ENCODE measurements around the gene SEC24D.

DNA sequence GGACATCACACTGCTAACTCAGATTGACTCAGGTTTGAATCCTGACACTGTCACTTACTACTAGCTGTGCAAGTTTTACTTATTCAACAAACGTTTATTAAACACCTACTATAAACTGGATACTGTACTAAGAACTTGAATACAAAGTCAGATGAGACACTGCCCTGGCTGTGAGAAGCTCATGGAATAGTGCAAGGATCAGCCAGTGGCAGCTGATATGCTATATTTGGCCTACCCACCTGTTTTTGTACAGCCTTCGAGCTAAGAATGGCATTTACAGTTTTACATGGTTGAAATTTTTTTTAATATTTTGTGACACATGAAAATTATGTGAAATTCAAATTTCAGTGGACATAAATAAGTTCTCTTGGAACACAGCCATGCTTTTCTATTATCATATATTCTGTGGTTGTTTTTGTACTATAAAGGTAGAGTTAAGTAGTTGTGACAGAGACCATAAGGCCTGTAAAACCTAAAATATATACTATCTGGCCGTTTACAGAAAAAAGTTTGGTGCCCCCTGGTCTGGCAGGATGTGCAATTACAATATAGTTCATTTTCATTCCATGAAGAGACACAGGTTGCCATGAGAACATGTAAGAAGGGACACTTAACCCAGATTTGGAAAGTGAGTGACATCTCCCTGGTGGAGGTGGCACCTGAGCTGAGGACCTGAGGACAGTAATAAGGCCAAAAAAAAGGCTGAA is 3.4 kb upstream of the SEC24D start:
- TF ChIP-seq, protein P1, sequence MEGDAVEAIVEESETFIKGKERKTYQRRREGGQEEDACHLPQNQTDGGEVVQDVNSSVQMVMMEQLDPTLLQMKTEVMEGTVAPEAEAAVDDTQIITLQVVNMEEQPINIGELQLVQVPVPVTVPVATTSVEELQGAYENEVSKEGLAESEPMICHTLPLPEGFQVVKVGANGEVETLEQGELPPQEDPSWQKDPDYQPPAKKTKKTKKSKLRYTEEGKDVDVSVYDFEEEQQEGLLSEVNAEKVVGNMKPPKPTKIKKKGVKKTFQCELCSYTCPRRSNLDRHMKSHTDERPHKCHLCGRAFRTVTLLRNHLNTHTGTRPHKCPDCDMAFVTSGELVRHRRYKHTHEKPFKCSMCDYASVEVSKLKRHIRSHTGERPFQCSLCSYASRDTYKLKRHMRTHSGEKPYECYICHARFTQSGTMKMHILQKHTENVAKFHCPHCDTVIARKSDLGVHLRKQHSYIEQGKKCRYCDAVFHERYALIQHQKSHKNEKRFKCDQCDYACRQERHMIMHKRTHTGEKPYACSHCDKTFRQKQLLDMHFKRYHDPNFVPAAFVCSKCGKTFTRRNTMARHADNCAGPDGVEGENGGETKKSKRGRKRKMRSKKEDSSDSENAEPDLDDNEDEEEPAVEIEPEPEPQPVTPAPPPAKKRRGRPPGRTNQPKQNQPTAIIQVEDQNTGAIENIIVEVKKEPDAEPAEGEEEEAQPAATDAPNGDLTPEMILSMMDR (IDR thresholded peaks at IDR 0.05) = no peak
- TF ChIP-seq EZH2 (IDR thresholded peaks at IDR 0.05) = no peak

Measured in neural progenitor cell (in vitro differentiated cells).